DND-41 (cell line): ENCODE results near the gene LPAR2.
"Not testable (repeated sequence)": the region's sequence is repeated elsewhere in the genome, so short reads cannot be mapped to it uniquely, and the experiment has no call there.

Source experiments
- ATAC-seq: fragments of 200-7000 bp; cut with Tn5 transposase; 3 replicates; pipeline ENCODE4 v1.9.1; 2021; ENCODE audit warnings: low read depth; ENCODE audit not compliant: insufficient read depth
- DNase-seq: peaks from one replicate; pipeline ENCODE4 v3.0.0-alpha.2; 2020
- H2AFZ ChIP-seq: 2 replicates; pipeline ENCODE4 v1.6.0; 2012; ENCODE audit warnings: low read depth, low read length
- H3K27ac ChIP-seq: 2 replicates; pipeline ENCODE4 v1.5.1; 2012; ENCODE audit warnings: low read length, inconsistent platforms
- H3K27me3 ChIP-seq: fragments of 200-600 bp; sonication (generic); 2 replicates; pipeline ENCODE4 v1.6.0; 2012; ENCODE audit warnings: low read length, mild to moderate bottlenecking, inconsistent platforms; ENCODE audit not compliant: insufficient read depth, poor library complexity
- H3K36me3 ChIP-seq: 2 replicates; pipeline ENCODE4 v1.5.1; 2012; ENCODE audit warnings: low read length, inconsistent platforms; ENCODE audit not compliant: insufficient read depth
- H3K4me1 ChIP-seq: 2 replicates; pipeline ENCODE4 v1.5.1; 2012; ENCODE audit warnings: mild to moderate bottlenecking, low read length; ENCODE audit not compliant: insufficient read depth
- H3K4me2 ChIP-seq: 2 replicates; pipeline ENCODE4 v1.6.0; 2012; ENCODE audit warnings: mild to moderate bottlenecking, moderate library complexity, low read length, inconsistent platforms; ENCODE audit not compliant: insufficient read depth
- H3K4me3 ChIP-seq, 2 experiments: fragments of 200-600 bp in 1 of 2; shearing (Covaris generic) in 1 of 2; 2 replicates each; pipeline ENCODE4 v1.5.1; 2012 to 2016; ENCODE audit warnings: inconsistent platforms in 2 of 2, low read length in 2 of 2, mild to moderate bottlenecking in 2 of 2, low read depth in 1 of 2, moderate library complexity in 1 of 2
- H3K79me2 ChIP-seq: 2 replicates; pipeline ENCODE4 v1.6.0; 2012; ENCODE audit warnings: low read length, inconsistent platforms; ENCODE audit not compliant: insufficient read depth
- H3K9ac ChIP-seq: 2 replicates; pipeline ENCODE4 v1.6.0; 2012; ENCODE audit warnings: low read depth, mild to moderate bottlenecking, inconsistent platforms, low read length, moderate library complexity
- H3K9me3 ChIP-seq: 2 replicates; pipeline ENCODE4 v1.5.1; 2012; ENCODE audit warnings: low read length, moderate library complexity, mild to moderate bottlenecking, inconsistent platforms; ENCODE audit not compliant: insufficient read depth, severe bottlenecking
- H4K20me1 ChIP-seq: 2 replicates; pipeline ENCODE4 v1.6.0; 2012; ENCODE audit warnings: low read length; ENCODE audit not compliant: insufficient read depth
- CTCF ChIP-seq: IDR thresholded peaks from 2 replicates; pipeline ENCODE4 v1.5.1; 2012; ENCODE audit warnings: borderline replicate concordance, low read length, moderate library complexity, mild to moderate bottlenecking; ENCODE audit not compliant: poor library complexity, severe bottlenecking; ENCODE audit errors: extremely low read depth
- EZH2 ChIP-seq: IDR thresholded peaks from 3 replicates; pipeline ENCODE4 v1.6.1; 2012; ENCODE audit warnings: borderline replicate concordance, low read depth, mild to moderate bottlenecking, moderate library complexity, low read length, inconsistent platforms; ENCODE audit not compliant: severe bottlenecking

Gene LPAR2

GRCh38 chr19:19600793-19601330, 27.2 kb downstream of the LPAR2 start:
- Histone ChIP-seq H3K4me1 (peaks cover 2% of the 10 kb centered on the region; the same call in 1 of the 2 replicates), H3K27ac (no peak overlapping the region)

GRCh38 chr19:19598728-19599451, 29.1 kb downstream of the LPAR2 start:
- H4K20me1 ChIP-seq, H3K9ac ChIP-seq, H2AFZ ChIP-seq, H3K27me3 ChIP-seq, H3K9me3 ChIP-seq, H3K79me2 ChIP-seq, H3K4me3 ChIP-seq, H3K4me2 ChIP-seq, H3K4me1 ChIP-seq: not testable (repeated sequence)
- peak; percentile 66 for ATAC-seq
- Histone ChIP-seq H3K27ac (peak overlapping the region; percentile 13; the same call in 1 of the 2 replicates), H3K36me3 (peaks cover 14% of the 10 kb centered on the region)
- DNase-seq: peak; percentile 46

More at GRCh38 chr19:19600793-19601330, 27.2 kb downstream of the LPAR2 start:
- Histone ChIP-seq H2AFZ (no peak overlapping the region), H3K36me3 (peaks cover 14% of the 10 kb centered on the region), H3K9me3 (no peaks in the 10 kb centered on the region), H3K79me2 (no peaks in the 10 kb centered on the region), H3K9ac (no peak overlapping the region), H3K4me2 (no peak overlapping the region), H3K27me3 (no peaks in the 10 kb centered on the region), H3K4me3 (no peak overlapping the region), H4K20me1 (no peaks in the 10 kb centered on the region)
- TF ChIP-seq CTCF: no peak
- TF ChIP-seq EZH2: no peak
- ATAC-seq (no peak), DNase-seq (no peak)

GRCh38 chr19:19597809-19598306, 30.2 kb downstream of the LPAR2 start:
- Histone ChIP-seq H3K79me2 (no peaks in the 10 kb centered on the region), H3K4me2 (no peak overlapping the region), H3K4me3 (no peak overlapping the region), H3K9me3 (no peaks in the 10 kb centered on the region), H3K9ac (no peak overlapping the region), H3K27ac (0 out of 2 replicates have a peak overlapping the region, but pooled peaks have one; percentile 20), H3K4me1 (no peaks in the 10 kb centered on the region), H3K27me3 (no peaks in the 10 kb centered on the region), H3K36me3 (peaks cover 23% of the 10 kb centered on the region), H2AFZ (no peak overlapping the region), H4K20me1 (no peaks in the 10 kb centered on the region)
- no peak for ATAC-seq
- no peak for DNase-seq
- TF ChIP-seq CTCF: no peak
- no peak for TF ChIP-seq EZH2

- H3K4me3 ChIP-seq: no peak overlapping the region
- H3K27ac ChIP-seq: no peak overlapping the region
- DNase-seq (no peak), ATAC-seq (no peak)
- H3K9ac ChIP-seq: no peak overlapping the region
- H3K4me2 ChIP-seq: no peak overlapping the region
- no peaks in the 10 kb centered on the region for H3K4me1 ChIP-seq
- TF ChIP-seq CTCF (no peak), EZH2 (no peak)
- no peaks in the 10 kb centered on the region for H3K79me2 ChIP-seq
- H3K36me3 ChIP-seq: peaks cover 27% of the 10 kb centered on the region
- no peaks in the 10 kb centered on the region for H3K9me3 ChIP-seq
- H2AFZ ChIP-seq: no peak overlapping the region
- no peaks in the 10 kb centered on the region for H3K27me3 ChIP-seq
- no peaks in the 10 kb centered on the region for H4K20me1 ChIP-seq
Measured at GRCh38 chr19:19595171-19595701, 32.8 kb downstream of the LPAR2 start.
